A673 (cell line): ENCODE results near the gene AFF1. TPM values are rescaled to one million over a fixed set of nuclear protein-coding genes. Genes with fewer than 3 reads are reported as not detected.

Experiments used
- BruUV-seq: library from RNA; stranded (reverse); fragments of 400-500 nt; replicated peaks from 2 replicates; lab custom pipeline; 2021; lab: Mats Ljungman, UMichigan
- CTCF ChIA-PET: fragments of 300-600 bp; sonication (Branson Sonifier 250); formaldehyde crosslinking; loops from one replicate; lab custom pipeline; 2022; ENCODE audit warnings: antibody characterized with exemption; lab: Charles Lee
- POLR2A ChIA-PET: fragments of 300-600 bp; sonication (Branson Sonifier 250); formaldehyde crosslinking; loops from one replicate; lab custom pipeline; 2022; ENCODE audit warnings: antibody characterized with exemption; ENCODE audit not compliant: low non-redundant PET; lab: Charles Lee
- DNase-seq: peaks from one replicate; pipeline ENCODE4 v3.0.0-alpha.2; 2015; ENCODE audit warnings: low spot score
- H3K27ac ChIP-seq: fragments of 200-600 bp; sonication (generic); 2 replicates; pipeline ENCODE4 v1.5.1; 2016; ENCODE audit warnings: mixed run types, low read depth, mild to moderate bottlenecking, mixed read lengths, antibody characterized with exemption, low read length; ENCODE audit not compliant: poor library complexity, severe bottlenecking
- H3K27me3 ChIP-seq: fragments of 200-600 bp; sonication (generic); replicated peaks from 2 replicates; pipeline ENCODE4 v1.6.1; 2017; ENCODE audit warnings: mixed run types, low read depth, mild to moderate bottlenecking, mixed read lengths, antibody characterized with exemption, low read length; ENCODE audit not compliant: insufficient read depth, poor library complexity
- H3K36me3 ChIP-seq: fragments of 200-600 bp; sonication (generic); 2 replicates; pipeline ENCODE4 v1.6.1; 2016; ENCODE audit warnings: mixed run types, mild to moderate bottlenecking, mixed read lengths, antibody characterized with exemption, low read length; ENCODE audit not compliant: insufficient read depth, poor library complexity, severe bottlenecking
- H3K4me1 ChIP-seq: fragments of 200-600 bp; sonication (generic); 2 replicates; pipeline ENCODE4 v1.6.1; 2017; ENCODE audit warnings: mixed run types, mild to moderate bottlenecking, mixed read lengths, antibody characterized with exemption, low read length; ENCODE audit not compliant: insufficient read depth, poor library complexity, severe bottlenecking
- H3K4me3 ChIP-seq: fragments of 200-600 bp; sonication (generic); 2 replicates; pipeline ENCODE4 v1.5.1; 2016; ENCODE audit warnings: low read depth, mixed run types, mild to moderate bottlenecking, mixed read lengths, low read length; ENCODE audit not compliant: poor library complexity, severe bottlenecking
- H3K9me3 ChIP-seq: fragments of 200-600 bp; sonication (generic); 2 replicates; pipeline ENCODE4 v1.6.1; 2016; ENCODE audit warnings: mixed run types, low read depth, mild to moderate bottlenecking, mixed read lengths, antibody characterized with exemption, low read length; ENCODE audit not compliant: poor library complexity, severe bottlenecking
- CTCF ChIP-seq: fragments of 300-800, 200-600 bp; sonication (generic); conservative IDR thresholded peaks from 2 replicates; pipeline ENCODE4 v1.5.1; 2017; ENCODE audit warnings: low read depth, mild to moderate bottlenecking, antibody characterized with exemption, low read length, moderate library complexity, mixed read lengths
- EZH2 ChIP-seq: fragments of 200-600 bp; sonication (generic); IDR thresholded peaks from 2 replicates; pipeline ENCODE4 v1.6.1; 2017; ENCODE audit warnings: borderline replicate concordance, low read depth, mild to moderate bottlenecking, mixed read lengths, antibody characterized with exemption, low read length; ENCODE audit not compliant: poor library complexity, severe bottlenecking
- intact Hi-C: fragments of 100-400 bp; cut with micrococcal nuclease; formaldehyde crosslinking; loops from one replicate; pipeline ENCODE4 v1.10.0; 2022; ENCODE audit not compliant: unreplicated experiment
- total RNA-seq: library from RNA; stranded (reverse); gene quantifications from 2 replicates; pipeline ENCODE4 v1.2.3, GENCODE V29; 2021

The AFF1 gene
- total RNA-seq, 1 experiment from 2014 or later = 60.1 TPM

GRCh38 chr4:87152310-87153041 is 217.7 kb downstream of the AFF1 start:
- Histone ChIP-seq H3K4me3 (no peak overlapping the region), H3K9me3 (no peaks in the 10 kb centered on the region), H3K27me3 (no peaks in the 10 kb centered on the region), H3K36me3 (no peaks in the 10 kb centered on the region), H3K27ac (no peak overlapping the region), H3K4me1 (peaks cover 8% of the 10 kb centered on the region)
- ChIA-PET CTCF (interaction anchor here (1.2 kb wide), 1 partner anchor 230 kb away, joined by 3 read pairs; no protein-coding TSS in a partner anchor), POLR2A (interaction anchor here (0.6 kb wide), 1 partner anchor 236 kb away, joined by 3 read pairs; no protein-coding TSS in a partner anchor)
- no TSS peak for BruUV-seq
- DNase-seq = peak; percentile 25
- TF ChIP-seq EZH2 (no peak), CTCF (no peak)
- intact Hi-C loops = loop anchor here (5.0 to 10.0 kb wide), 2 partner anchors 70 to 312 kb away; partner anchors contain the start of gene KLHL8

- ChIA-PET CTCF (no interaction called here), POLR2A (interaction anchor here (0.6 kb wide), 1 partner anchor 236 kb away, joined by 3 read pairs; no protein-coding TSS in a partner anchor)
Observed at GRCh38 chr4:87153078-87153870, 218.5 kb downstream of the AFF1 start.

More at GRCh38 chr4:87153078-87153870, 218.5 kb downstream of the AFF1 start:
- no peak overlapping the region for H3K4me3 ChIP-seq
- no TSS peak for BruUV-seq
- no peak for TF ChIP-seq CTCF
- no peak for TF ChIP-seq EZH2
- peaks cover 8% of the 10 kb centered on the region for H3K4me1 ChIP-seq
- no peak for DNase-seq
- no peaks in the 10 kb centered on the region for H3K36me3 ChIP-seq
- intact Hi-C loops = loop anchor here (5.0 to 10.0 kb wide), 2 partner anchors 69 to 312 kb away; partner anchors contain the start of gene KLHL8
- no peaks in the 10 kb centered on the region for H3K27me3 ChIP-seq
- no peak overlapping the region for H3K27ac ChIP-seq
- H3K9me3 ChIP-seq = no peaks in the 10 kb centered on the region
